ENCODE results near the gene CCM2L. TPM values are rescaled to one million over a fixed set of nuclear protein-coding genes. Genes with fewer than 3 reads are reported as not detected.

The CCM2L gene
- total RNA-seq = 10 to 100 TPM in 1 of 9 donors, 1 to 10 TPM in 8; 3.8 to 28.2 (median 6.2) TPM
- polyA plus RNA-seq = 10 to 100 TPM in 2 of 3 donors, 1 to 10 TPM in 1; 2.2 to 21.3 (median 11.4) TPM
- long read RNA-seq, donor 1, transcript CCM2L-202 (6 exons, 1,841 nt) = major isoform, 8 of 15 reads
- long read RNA-seq, donor 1, partial matches to known transcripts = 7 of 15 reads
- long read RNA-seq, donor 1, other reads (novel, unspliced or antisense) = 0 of 15 reads
- long read RNA-seq, donor 2, transcript CCM2L-202 (6 exons, 1,841 nt) = major isoform, 5 of 6 reads
- long read RNA-seq, donor 2, partial matches to known transcripts = 0 of 6 reads
- long read RNA-seq, donor 2, other reads (novel, unspliced or antisense) = 0 of 6 reads
- long read RNA-seq, donor 3, transcript CCM2L-202 (6 exons, 1,841 nt) = major isoform, 8 of 8 reads
- long read RNA-seq, donor 3, partial matches to known transcripts = 0 of 8 reads
- long read RNA-seq, donor 3, other reads (novel, unspliced or antisense) = 0 of 8 reads
- long read RNA-seq, donor 4 = 0 reads
- long read RNA-seq, donor 5, transcript CCM2L-202 (6 exons, 1,841 nt) = major isoform, 5 of 13 reads
- long read RNA-seq, donor 5, partial matches to known transcripts = 1 of 13 reads
- long read RNA-seq, donor 5, other reads (novel, unspliced or antisense) = 7 of 13 reads
- long read RNA-seq, donor 6 = 0 reads
- long read RNA-seq, donor 7, partial matches to known transcripts = 0 of 2 reads
- long read RNA-seq, donor 7, other reads (novel, unspliced or antisense) = 0 of 2 reads
- long read RNA-seq, donor 8, transcript CCM2L-202 (6 exons, 1,841 nt) = major isoform, 13 of 20 reads
- long read RNA-seq, donor 8, partial matches to known transcripts = 0 of 20 reads
- long read RNA-seq, donor 8, other reads (novel, unspliced or antisense) = 7 of 20 reads
- long read RNA-seq, donor 9, partial matches to known transcripts = 0 of 2 reads
- long read RNA-seq, donor 9, other reads (novel, unspliced or antisense) = 0 of 2 reads
- long read RNA-seq, donor 10, partial matches to known transcripts = 6 of 9 reads
- long read RNA-seq, donor 10, other reads (novel, unspliced or antisense) = 0 of 9 reads

DNA sequence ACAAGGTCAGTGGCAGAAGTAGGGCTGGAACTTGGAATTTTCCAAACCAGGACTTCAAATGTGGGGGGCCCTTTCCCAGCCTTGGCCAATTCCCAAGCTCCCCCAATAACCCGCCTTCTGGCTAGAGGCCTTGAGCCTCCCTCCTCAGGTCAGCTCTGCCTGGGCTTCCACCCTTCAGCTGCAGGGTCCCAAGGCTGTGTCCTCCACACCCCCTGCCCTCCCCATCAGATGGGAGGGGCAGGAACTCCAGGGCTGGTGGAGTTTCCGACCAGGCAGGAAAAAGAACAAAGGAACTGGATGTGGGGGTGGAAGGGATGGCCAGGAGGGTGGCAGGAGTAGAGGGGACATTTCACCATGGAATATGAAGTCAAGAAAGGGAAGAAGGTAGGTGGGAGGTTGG lies at the start of gene CCM2L:
Gene CCM2L, plus strand, starts transcription at position 338 of the 400 bp plus-strand sequence. Its CDS starts 17 bp downstream, at position 355.
- H3K4me3 ChIP-seq = peak within 1 kb of the TSS in 1 of 4 donors; percentile 13
- intact Hi-C loops (cut with DNase I) = no loop called here
- peak in 2 of 7 donors; percentile 20 to 42 for DNase-seq
- peaks cover 0 to 12% of the 10 kb centered on the region in 2 donors for H3K4me1 ChIP-seq (replicated peaks in 1 of 2)
- no peak for TF ChIP-seq POLR2A (IDR thresholded peaks at IDR 0.05)
- no peak for TF ChIP-seq CTCF (IDR thresholded peaks at IDR 0.05)
- WGBS, 4 donors = 22 to 41% (median 32%) methylated on average over 2 of the region's 2 CpGs
- H3K27me3 ChIP-seq = no peaks in the 10 kb centered on the region
- H3K27ac ChIP-seq = peak within 1 kb of the TSS in 1 of 5 donors; percentile 80
- no peaks in the 10 kb centered on the region for H3K36me3 ChIP-seq (replicated peaks in 1 of 2)
- no peaks in the 10 kb centered on the region for H3K9me3 ChIP-seq (replicated peaks in 1 of 3)

GRCh38 chr20:31962761-31963160 lies 47.5 kb upstream of the CCM2L start:
- no peak overlapping the region for H3K4me3 ChIP-seq
- no peaks in the 10 kb centered on the region for H3K4me1 ChIP-seq (replicated peaks in 1 of 2)
- WGBS, 4 donors = 55 to 62% (median 59%) methylated on average over 2 of the region's 2 CpGs
- intact Hi-C loops (cut with DNase I) = loop anchor here in 1 of 2 donors (10.0 kb wide), 1 partner anchor 632 kb away; no protein-coding TSS in a partner anchor
- no peaks in the 10 kb centered on the region for H3K36me3 ChIP-seq (replicated peaks in 1 of 2)
- no peak for TF ChIP-seq CTCF (IDR thresholded peaks at IDR 0.05)
- no peak for TF ChIP-seq POLR2A (IDR thresholded peaks at IDR 0.05)
- H3K27ac ChIP-seq = no peak overlapping the region
- no peaks in the 10 kb centered on the region for H3K9me3 ChIP-seq (replicated peaks in 1 of 3)
- DNase-seq = no peak
- peaks cover 17% of the 10 kb centered on the region for H3K27me3 ChIP-seq

DNA sequence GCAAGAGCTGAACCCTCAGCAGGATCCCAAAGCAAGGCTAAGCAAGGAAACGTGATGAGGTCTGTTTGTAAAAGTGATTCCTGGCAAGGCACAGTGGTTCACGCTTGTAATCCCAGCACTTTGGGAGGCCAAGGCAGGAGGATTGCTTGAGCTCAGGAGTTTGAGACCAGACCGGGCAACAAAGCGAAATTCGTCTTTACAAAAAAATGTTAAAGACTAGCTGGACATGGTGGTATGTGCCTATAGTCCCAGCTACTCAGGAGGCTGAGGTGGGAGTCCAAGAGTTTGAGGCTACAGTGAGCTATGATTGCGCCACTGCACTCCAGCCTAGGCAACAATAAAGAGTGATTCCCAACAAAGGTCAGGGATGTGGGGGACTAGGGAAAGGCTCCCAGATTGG lies 46.3 kb upstream of the CCM2L start:
- no peak for TF ChIP-seq CTCF (IDR thresholded peaks at IDR 0.05)
- no peak for TF ChIP-seq POLR2A (IDR thresholded peaks at IDR 0.05)
- Histone ChIP-seq H3K4me3 (no peak overlapping the region), H3K27me3 (peaks cover 19% of the 10 kb centered on the region), H3K27ac (no peak overlapping the region), H3K9me3 (replicated peaks in 1 of 3) (no peaks in the 10 kb centered on the region), H3K36me3 (replicated peaks in 1 of 2) (no peaks in the 10 kb centered on the region), H3K4me1 (replicated peaks in 1 of 2) (no peaks in the 10 kb centered on the region)
- DNase-seq = no peak
- WGBS, 4 donors = 59 to 70% (median 61%) methylated on average over 6 of the region's 6 CpGs
- intact Hi-C loops (cut with DNase I) = loop anchor here in 1 of 2 donors (10.0 kb wide), 1 partner anchor 631 kb away; no protein-coding TSS in a partner anchor

Data from adrenal gland (tissue), 19 donors.